Ishikawa (cell line): ENCODE measurements around the gene ABLIM2.

Experiments used
- CEBPB ChIP-seq: IDR thresholded peaks from 2 replicates; pipeline ENCODE4 v1.6.1; 2012
- EGR1 ChIP-seq: IDR thresholded peaks from 2 replicates; pipeline ENCODE4 v1.6.1; 2012
- EP300 ChIP-seq: IDR thresholded peaks from 2 replicates; pipeline ENCODE4 v1.6.1; 2012; ENCODE audit warnings: borderline replicate concordance
- FOXM1 ChIP-seq: IDR thresholded peaks from 2 replicates; pipeline ENCODE4 v1.6.1; 2012; ENCODE audit warnings: low read depth, borderline replicate concordance
- RAD21 ChIP-seq: IDR thresholded peaks from 2 replicates; pipeline ENCODE4 v1.6.1; 2012; ENCODE audit warnings: low read depth
- TAF1 ChIP-seq: IDR thresholded peaks from 2 replicates; pipeline ENCODE4 v1.6.1; 2012; ENCODE audit warnings: low read depth, mild to moderate bottlenecking
- TEAD4 ChIP-seq: IDR thresholded peaks from 2 replicates; pipeline ENCODE4 v1.6.1; 2012
- YY1 ChIP-seq: IDR thresholded peaks from 2 replicates; pipeline ENCODE4 v1.6.1; 2012; ENCODE audit warnings: low read depth
- ZBTB7A ChIP-seq: IDR thresholded peaks from 2 replicates; pipeline ENCODE4 v1.6.1; 2012; ENCODE audit warnings: low read depth
- TF ChIP-seq, protein P1 (sequence below): IDR thresholded peaks from 2 replicates; pipeline ENCODE4 v1.6.1; 2012
- TF ChIP-seq, protein P2 (sequence below): IDR thresholded peaks from 2 replicates; pipeline ENCODE4 v1.6.1; 2012; ENCODE audit warnings: low read depth, mild to moderate bottlenecking

DNA sequence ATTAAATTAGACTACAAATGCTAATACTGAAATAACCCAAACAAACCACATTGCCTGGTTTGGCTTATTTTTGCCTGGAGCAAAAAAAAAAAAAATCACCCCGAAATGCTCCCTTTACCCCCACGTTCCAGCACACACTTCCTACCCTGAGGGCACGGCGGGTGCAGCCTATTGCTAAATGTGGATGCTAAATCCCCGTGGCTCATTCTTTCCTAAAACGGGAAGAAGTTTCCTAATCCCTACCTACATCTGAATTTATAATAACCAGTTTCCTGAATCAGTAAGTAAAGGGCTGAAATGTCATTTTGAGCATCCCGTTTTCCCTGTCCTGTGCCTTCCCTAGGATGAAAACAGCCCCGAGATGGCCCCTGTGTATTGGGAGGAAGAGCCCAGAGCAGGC lies 97.0 kb downstream of the ABLIM2 start:
- TF ChIP-seq FOXM1 (no peak), EP300 (no peak), EGR1 (no peak), TAF1 (no peak), RAD21 (no peak), CEBPB (no peak), ZBTB7A (no peak), YY1 (no peak), TEAD4 (no peak)
- TF ChIP-seq, protein P1, sequence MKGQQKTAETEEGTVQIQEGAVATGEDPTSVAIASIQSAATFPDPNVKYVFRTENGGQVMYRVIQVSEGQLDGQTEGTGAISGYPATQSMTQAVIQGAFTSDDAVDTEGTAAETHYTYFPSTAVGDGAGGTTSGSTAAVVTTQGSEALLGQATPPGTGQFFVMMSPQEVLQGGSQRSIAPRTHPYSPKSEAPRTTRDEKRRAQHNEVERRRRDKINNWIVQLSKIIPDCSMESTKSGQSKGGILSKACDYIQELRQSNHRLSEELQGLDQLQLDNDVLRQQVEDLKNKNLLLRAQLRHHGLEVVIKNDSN: no peak
- TF ChIP-seq, protein P2, sequence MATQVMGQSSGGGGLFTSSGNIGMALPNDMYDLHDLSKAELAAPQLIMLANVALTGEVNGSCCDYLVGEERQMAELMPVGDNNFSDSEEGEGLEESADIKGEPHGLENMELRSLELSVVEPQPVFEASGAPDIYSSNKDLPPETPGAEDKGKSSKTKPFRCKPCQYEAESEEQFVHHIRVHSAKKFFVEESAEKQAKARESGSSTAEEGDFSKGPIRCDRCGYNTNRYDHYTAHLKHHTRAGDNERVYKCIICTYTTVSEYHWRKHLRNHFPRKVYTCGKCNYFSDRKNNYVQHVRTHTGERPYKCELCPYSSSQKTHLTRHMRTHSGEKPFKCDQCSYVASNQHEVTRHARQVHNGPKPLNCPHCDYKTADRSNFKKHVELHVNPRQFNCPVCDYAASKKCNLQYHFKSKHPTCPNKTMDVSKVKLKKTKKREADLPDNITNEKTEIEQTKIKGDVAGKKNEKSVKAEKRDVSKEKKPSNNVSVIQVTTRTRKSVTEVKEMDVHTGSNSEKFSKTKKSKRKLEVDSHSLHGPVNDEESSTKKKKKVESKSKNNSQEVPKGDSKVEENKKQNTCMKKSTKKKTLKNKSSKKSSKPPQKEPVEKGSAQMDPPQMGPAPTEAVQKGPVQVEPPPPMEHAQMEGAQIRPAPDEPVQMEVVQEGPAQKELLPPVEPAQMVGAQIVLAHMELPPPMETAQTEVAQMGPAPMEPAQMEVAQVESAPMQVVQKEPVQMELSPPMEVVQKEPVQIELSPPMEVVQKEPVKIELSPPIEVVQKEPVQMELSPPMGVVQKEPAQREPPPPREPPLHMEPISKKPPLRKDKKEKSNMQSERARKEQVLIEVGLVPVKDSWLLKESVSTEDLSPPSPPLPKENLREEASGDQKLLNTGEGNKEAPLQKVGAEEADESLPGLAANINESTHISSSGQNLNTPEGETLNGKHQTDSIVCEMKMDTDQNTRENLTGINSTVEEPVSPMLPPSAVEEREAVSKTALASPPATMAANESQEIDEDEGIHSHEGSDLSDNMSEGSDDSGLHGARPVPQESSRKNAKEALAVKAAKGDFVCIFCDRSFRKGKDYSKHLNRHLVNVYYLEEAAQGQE: no peak
